Measurements from ENCODE around the gene ARHGAP20. TPM values are rescaled to one million over a fixed set of nuclear protein-coding genes. Genes with fewer than 3 reads are reported as not detected.

ARHGAP20 gene
- total and polyA plus RNA-seq, 2 experiments from 2014 or later: 0.31 TPM; not detected in 1

GRCh38 chr11:110599207-110599606 lies 113.0 kb downstream of the ARHGAP20 start (continued):
- TF ChIP-seq, protein P1, sequence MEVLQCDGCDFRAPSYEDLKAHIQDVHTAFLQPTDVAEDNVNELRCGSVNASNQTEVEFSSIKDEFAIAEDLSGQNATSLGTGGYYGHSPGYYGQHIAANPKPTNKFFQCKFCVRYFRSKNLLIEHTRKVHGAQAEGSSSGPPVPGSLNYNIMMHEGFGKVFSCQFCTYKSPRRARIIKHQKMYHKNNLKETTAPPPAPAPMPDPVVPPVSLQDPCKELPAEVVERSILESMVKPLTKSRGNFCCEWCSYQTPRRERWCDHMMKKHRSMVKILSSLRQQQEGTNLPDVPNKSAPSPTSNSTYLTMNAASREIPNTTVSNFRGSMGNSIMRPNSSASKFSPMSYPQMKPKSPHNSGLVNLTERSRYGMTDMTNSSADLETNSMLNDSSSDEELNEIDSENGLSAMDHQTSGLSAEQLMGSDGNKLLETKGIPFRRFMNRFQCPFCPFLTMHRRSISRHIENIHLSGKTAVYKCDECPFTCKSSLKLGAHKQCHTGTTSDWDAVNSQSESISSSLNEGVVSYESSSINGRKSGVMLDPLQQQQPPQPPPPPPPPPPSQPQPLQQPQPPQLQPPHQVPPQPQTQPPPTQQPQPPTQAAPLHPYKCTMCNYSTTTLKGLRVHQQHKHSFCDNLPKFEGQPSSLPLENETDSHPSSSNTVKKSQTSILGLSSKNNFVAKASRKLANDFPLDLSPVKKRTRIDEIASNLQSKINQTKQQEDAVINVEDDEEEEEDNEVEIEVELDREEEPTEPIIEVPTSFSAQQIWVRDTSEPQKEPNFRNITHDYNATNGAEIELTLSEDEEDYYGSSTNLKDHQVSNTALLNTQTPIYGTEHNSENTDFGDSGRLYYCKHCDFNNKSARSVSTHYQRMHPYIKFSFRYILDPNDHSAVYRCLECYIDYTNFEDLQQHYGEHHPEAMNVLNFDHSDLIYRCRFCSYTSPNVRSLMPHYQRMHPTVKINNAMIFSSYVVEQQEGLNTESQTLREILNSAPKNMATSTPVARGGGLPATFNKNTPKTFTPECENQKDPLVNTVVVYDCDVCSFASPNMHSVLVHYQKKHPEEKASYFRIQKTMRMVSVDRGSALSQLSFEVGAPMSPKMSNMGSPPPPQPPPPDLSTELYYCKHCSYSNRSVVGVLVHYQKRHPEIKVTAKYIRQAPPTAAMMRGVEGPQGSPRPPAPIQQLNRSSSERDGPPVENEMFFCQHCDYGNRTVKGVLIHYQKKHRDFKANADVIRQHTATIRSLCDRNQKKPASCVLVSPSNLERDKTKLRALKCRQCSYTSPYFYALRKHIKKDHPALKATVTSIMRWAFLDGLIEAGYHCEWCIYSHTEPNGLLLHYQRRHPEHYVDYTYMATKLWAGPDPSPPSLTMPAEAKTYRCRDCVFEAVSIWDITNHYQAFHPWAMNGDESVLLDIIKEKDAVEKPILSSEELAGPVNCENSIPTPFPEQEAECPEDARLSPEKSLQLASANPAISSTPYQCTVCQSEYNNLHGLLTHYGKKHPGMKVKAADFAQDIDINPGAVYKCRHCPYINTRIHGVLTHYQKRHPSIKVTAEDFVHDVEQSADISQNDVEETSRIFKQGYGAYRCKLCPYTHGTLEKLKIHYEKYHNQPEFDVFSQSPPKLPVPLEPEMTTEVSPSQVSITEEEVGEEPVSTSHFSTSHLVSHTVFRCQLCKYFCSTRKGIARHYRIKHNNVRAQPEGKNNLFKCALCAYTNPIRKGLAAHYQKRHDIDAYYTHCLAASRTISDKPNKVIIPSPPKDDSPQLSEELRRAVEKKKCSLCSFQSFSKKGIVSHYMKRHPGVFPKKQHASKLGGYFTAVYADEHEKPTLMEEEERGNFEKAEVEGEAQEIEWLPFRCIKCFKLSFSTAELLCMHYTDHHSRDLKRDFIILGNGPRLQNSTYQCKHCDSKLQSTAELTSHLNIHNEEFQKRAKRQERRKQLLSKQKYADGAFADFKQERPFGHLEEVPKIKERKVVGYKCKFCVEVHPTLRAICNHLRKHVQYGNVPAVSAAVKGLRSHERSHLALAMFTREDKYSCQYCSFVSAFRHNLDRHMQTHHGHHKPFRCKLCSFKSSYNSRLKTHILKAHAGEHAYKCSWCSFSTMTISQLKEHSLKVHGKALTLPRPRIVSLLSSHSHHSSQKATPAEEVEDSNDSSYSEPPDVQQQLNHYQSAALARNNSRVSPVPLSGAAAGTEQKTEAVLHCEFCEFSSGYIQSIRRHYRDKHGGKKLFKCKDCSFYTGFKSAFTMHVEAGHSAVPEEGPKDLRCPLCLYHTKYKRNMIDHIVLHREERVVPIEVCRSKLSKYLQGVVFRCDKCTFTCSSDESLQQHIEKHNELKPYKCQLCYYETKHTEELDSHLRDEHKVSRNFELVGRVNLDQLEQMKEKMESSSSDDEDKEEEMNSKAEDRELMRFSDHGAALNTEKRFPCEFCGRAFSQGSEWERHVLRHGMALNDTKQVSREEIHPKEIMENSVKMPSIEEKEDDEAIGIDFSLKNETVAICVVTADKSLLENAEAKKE (CRISPR knock-in tag; IDR thresholded peaks at IDR 0.05): no peak
- TF ChIP-seq, protein P2, sequence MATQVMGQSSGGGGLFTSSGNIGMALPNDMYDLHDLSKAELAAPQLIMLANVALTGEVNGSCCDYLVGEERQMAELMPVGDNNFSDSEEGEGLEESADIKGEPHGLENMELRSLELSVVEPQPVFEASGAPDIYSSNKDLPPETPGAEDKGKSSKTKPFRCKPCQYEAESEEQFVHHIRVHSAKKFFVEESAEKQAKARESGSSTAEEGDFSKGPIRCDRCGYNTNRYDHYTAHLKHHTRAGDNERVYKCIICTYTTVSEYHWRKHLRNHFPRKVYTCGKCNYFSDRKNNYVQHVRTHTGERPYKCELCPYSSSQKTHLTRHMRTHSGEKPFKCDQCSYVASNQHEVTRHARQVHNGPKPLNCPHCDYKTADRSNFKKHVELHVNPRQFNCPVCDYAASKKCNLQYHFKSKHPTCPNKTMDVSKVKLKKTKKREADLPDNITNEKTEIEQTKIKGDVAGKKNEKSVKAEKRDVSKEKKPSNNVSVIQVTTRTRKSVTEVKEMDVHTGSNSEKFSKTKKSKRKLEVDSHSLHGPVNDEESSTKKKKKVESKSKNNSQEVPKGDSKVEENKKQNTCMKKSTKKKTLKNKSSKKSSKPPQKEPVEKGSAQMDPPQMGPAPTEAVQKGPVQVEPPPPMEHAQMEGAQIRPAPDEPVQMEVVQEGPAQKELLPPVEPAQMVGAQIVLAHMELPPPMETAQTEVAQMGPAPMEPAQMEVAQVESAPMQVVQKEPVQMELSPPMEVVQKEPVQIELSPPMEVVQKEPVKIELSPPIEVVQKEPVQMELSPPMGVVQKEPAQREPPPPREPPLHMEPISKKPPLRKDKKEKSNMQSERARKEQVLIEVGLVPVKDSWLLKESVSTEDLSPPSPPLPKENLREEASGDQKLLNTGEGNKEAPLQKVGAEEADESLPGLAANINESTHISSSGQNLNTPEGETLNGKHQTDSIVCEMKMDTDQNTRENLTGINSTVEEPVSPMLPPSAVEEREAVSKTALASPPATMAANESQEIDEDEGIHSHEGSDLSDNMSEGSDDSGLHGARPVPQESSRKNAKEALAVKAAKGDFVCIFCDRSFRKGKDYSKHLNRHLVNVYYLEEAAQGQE (IDR thresholded peaks at IDR 0.05; ENCODE audit: unreplicated experiment): no peak

- Mint-ChIP-seq H3K4me3 (no peak overlapping the region), H3K36me3 (ENCODE audit: low read depth) (no peaks in the 10 kb centered on the region; the same call in 2 of the 3 replicates), H3K27me3 (ENCODE audit: insufficient read depth, low read depth, poor library complexity) (no peaks in the 10 kb centered on the region), H3K4me1 (no peaks in the 10 kb centered on the region), H3K27ac (no peak overlapping the region), H3K9me3 (peaks cover 16% of the 10 kb centered on the region)
- ATAC-seq (no peak), DNase-seq (ENCODE audit: low spot score) (no peak)
- no peaks in the 10 kb centered on the region for H3K4me1 ChIP-seq (ENCODE audit: insufficient read depth)
- H2AFZ ChIP-seq: no peak overlapping the region
- no peaks in the 10 kb centered on the region for H3F3A ChIP-seq (replicated peaks; ENCODE audit: low read depth)
- no peaks in the 10 kb centered on the region for H3K9me2 ChIP-seq (ENCODE audit: insufficient read depth)
- no peak overlapping the region for H3K4me2 ChIP-seq
- H3K79me2 ChIP-seq (replicated peaks; ENCODE audit: insufficient read depth): no peaks in the 10 kb centered on the region
- no peak overlapping the region for H3K27ac ChIP-seq (ENCODE audit: low read depth)
- no peaks in the 10 kb centered on the region for H3K27me3 ChIP-seq (ENCODE audit: insufficient read depth)
- no peaks in the 10 kb centered on the region for H3K36me3 ChIP-seq (ENCODE audit: insufficient read depth)
- no peak overlapping the region for H3K4me3 ChIP-seq
- no peaks in the 10 kb centered on the region for H4K20me1 ChIP-seq (replicated peaks; ENCODE audit: insufficient read depth)
- TF ChIP-seq, protein P2 (IDR thresholded peaks at IDR 0.05; ENCODE audit: unreplicated experiment): no peak
- TF ChIP-seq EZH2 (IDR thresholded peaks at IDR 0.05; ENCODE audit: low read depth, unreplicated experiment) (no peak), CTCF (conservative IDR thresholded peaks at IDR 0.05; ENCODE audit: low read depth in 2 of 2) (no peak), POLR2AphosphoS5 (IDR thresholded peaks at IDR 0.05; ENCODE audit: low read depth) (no peak), JUNB (IDR thresholded peaks at IDR 0.05; ENCODE audit: unreplicated experiment) (no peak), ZNF114 (CRISPR knock-in tag; IDR thresholded peaks at IDR 0.05) (no peak), CREB1 (CRISPR knock-in tag; IDR thresholded peaks at IDR 0.05; ENCODE audit: low read depth) (no peak), ZNF331 (CRISPR knock-in tag; IDR thresholded peaks at IDR 0.05; ENCODE audit: low read depth) (no peak), NANOG (IDR thresholded peaks at IDR 0.05; ENCODE audit: borderline replicate concordance) (no peak)
These were observed 113.5 kb downstream of the ARHGAP20 start for GRCh38 chr11:110598725-110599124.

All from GM23338 (cell line).